ENCODE measurements around the gene RNF144A. TPM values are rescaled to one million over a fixed set of nuclear protein-coding genes. Genes with fewer than 3 reads are reported as not detected.

The RNF144A gene
- total RNA-seq, 1 donor from 2014 or later, result 15.4 TPM

DNA sequence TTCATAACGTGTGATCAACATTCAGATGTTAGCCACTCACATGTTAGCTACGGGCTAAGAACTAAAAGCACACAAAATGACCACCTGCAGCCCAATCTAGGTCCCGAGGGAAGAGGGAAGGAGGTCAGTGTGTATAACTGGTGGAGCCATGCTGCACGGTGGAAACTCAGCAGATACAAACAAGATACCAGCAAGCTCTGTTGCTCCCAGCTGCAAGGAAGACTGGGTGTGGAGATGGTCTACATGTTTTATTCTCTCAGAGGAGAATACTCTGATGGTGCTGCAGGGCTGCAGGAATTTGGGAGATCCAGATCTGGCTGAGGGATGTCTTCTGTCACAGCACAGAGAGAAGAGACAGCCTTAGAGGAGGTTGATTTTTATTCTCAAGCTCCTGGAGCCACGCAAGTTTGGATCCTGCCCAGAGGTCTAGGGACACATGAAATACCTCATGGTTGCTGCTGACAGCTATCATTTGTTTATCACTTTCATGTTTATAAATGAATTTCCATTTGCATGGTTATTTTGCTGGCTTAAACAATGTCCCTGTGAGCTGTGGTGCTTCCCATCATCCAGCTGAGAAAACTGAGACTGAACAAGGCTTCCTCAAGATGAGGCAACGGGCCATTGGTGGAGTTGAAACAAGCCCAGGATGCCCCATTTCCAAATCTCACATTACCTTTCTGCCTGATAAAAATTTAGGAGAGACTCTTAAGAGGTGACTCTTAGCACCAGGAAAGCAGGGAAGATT is 30.9 kb downstream of the RNF144A start:
- no peak for DNase-seq (ENCODE audit: low spot score)

DNA sequence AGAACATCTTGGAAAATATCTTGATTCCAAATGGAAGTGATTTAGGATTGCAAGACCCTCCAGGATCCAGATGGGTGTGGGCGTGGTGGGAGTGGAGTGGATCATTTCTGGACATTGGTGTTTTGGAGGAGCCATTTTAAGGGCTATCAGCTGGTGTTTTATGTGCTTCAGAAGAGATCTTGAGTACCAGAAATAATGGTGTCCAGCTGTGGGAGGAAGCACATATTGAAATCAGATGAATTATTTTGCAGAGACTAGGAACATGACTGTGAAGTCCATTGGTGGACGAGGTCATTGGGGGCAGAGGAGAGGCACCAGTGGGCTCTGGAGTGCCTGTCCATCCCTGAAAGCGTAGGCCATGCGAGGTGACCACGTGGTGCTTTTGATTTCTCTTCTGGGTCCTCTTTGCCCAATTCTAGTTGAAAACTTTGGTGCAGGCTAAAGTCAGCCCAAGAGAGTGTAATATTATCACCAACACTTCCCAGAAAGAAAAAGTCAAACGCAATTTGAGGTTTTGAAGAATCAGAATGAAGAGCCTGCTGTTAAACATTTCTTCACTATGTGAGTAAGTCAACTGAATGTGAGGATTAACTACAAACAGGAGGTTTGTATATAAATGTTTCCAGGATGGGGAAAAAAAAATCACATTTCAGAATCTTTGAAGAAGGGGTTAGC is 31.6 kb downstream of the RNF144A start:
- DNase-seq (ENCODE audit: low spot score), result no peak

GRCh38 chr2:6951046-6951445 is 33.8 kb downstream of the RNF144A start:
- no peak for DNase-seq (ENCODE audit: low spot score)

DNA sequence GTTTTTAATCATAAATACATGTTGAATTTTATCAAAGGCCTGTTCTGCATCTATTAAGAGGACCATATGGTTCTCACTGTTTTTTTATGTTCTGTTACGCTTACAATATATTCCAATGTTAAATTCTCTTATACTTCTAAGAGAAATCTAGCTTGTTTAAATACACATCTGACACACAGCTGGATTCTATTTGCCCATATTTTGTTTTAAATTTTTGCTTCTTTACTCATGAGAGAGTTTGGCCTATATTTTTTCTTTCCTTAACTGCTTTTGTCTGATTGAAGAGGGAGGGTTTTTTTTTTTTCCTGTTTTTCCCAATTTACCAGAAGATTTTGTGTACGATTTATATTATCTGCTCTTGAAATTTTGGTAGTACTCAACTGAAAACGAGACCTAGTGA is 34.9 kb downstream of the RNF144A start:
- DNase-seq (ENCODE audit: low spot score), result no peak

DNA sequence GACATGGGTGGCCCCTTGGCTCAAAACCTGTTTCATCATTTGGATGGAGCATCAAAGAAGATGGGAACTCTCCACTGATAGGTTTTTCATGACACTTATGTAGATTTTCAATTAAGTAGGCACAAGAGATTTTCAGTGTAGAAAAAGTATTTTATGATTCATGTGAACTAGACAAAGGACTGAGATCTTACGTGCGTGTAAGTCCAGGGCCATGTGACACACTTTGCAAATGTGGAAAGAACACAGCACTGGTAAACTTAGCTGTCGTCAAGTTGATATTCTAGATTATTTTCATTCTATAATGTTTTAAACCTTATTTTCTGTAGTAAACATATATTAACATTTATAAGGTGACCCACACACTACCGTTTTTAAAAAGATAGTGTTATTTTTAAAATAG is 37.4 kb downstream of the RNF144A start:
- DNase-seq (ENCODE audit: low spot score), result no peak

GRCh38 chr2:6955511-6956136 is 38.4 kb downstream of the RNF144A start:
- DNase-seq (ENCODE audit: low spot score), result no peak

GRCh38 chr2:6956566-6956965 is 39.4 kb downstream of the RNF144A start:
- no peak for DNase-seq (ENCODE audit: low spot score)

- DNase-seq (ENCODE audit: low spot score), result no peak
Measured at GRCh38 chr2:6957031-6957714, 40.0 kb downstream of the RNF144A start.

DNA sequence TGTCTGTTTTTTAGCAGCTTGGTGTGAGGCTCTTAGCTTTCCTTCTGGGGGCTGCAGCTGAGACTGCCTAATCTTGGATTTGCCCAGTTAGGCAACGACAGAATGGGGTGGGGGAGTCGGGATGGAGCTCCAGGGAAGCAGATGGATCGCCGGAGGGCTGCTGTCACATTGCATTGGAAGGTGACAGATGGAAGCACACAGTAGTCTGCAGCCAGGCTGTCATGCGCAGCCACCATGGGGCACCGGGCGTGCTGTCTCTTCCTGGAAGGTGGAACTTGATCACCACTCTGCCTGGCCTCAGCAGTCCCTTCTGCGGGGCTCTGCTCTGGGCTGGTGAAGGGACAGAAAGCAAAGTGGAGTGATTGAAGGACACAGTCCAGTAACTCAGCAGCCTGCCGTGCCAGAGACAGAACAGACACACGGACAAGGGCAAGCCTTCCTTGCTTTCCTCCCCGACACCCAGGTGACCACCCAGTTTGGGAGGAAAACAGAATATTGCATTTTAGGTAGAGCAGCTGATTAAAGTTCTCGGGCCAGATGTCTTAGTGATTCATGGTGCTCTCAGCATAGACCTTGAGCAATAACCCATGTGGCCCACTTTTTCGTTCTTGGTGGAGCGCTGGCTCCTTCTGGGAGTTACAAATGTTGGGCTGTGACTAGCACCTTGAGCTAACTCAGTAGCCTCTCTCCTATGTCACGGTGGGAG is 40.9 kb downstream of the RNF144A start:
- peak; percentile 7 for DNase-seq (ENCODE audit: low spot score)

GRCh38 chr2:6958616-6959235 is 41.5 kb downstream of the RNF144A start:
- peak; percentile 1 for DNase-seq (ENCODE audit: low spot score)

DNA sequence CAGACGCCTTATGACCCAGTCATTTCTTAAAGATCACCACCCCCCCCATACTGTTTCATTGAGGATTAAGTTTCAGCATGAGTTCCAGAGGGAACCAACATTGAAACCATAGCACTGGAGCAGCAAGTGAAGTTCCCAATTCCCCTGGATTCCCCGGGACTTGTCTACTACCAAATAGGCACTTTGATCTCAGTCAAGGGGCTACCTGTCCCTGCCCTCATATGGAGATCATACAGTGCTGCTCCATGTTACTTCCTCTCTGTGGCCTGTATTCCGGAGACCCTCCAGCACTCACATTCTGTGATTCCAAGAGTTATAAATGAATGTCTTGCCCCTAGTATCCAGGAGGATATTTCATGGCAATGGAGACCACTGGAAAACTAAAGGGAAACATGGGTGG is 42.5 kb downstream of the RNF144A start:
- no peak for DNase-seq (ENCODE audit: low spot score)

GRCh38 chr2:6960659-6961058 is 43.4 kb downstream of the RNF144A start:
- DNase-seq (ENCODE audit: low spot score), result peak; percentile 53

DNA sequence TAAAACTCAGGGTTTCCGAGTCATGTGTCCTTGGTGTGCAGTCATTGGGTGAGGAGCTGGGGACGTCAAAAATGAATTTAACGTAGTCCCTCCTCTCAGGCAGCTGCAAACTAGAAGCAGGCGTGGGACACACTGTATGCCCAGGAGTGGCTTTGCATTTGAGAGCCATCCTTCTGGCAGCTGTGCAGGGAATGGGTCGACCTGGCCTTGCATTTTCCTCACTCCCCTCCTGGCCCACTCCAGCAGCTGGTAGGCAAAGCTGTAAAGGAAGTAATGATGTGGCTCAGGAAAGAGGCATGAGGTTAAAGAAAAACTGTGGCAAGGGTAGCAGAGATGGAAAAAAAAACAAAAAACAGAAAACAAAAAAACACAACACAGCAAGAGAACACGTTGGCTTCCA is 46.5 kb downstream of the RNF144A start:
- DNase-seq (ENCODE audit: low spot score), result no peak

GRCh38 chr2:6965071-6965795 is 48.0 kb downstream of the RNF144A start:
- DNase-seq (ENCODE audit: low spot score), result no peak

GRCh38 chr2:6966446-6966940 is 49.3 kb downstream of the RNF144A start:
- no peak for DNase-seq (ENCODE audit: low spot score)

DNA sequence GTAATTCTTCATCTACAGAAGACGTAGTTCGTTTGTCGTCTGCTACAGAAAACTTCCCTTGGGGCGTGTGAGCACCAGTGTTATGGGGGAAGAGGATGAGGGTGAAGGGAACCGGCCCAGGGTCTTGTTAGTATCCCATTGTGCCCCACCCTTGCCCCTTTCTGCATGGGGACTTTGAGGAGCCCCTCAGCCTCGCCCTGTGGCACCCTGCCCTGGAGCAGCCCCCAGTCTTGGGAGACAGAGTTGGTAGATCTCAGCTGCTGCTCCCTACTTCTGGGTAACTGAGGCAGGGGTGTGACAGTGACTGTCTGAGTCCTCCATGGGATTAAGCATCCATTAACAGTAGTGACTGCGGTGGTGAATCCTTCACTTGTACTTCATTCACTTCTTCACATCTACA is 50.1 kb downstream of the RNF144A start:
- DNase-seq (ENCODE audit: low spot score), result no peak

DNA sequence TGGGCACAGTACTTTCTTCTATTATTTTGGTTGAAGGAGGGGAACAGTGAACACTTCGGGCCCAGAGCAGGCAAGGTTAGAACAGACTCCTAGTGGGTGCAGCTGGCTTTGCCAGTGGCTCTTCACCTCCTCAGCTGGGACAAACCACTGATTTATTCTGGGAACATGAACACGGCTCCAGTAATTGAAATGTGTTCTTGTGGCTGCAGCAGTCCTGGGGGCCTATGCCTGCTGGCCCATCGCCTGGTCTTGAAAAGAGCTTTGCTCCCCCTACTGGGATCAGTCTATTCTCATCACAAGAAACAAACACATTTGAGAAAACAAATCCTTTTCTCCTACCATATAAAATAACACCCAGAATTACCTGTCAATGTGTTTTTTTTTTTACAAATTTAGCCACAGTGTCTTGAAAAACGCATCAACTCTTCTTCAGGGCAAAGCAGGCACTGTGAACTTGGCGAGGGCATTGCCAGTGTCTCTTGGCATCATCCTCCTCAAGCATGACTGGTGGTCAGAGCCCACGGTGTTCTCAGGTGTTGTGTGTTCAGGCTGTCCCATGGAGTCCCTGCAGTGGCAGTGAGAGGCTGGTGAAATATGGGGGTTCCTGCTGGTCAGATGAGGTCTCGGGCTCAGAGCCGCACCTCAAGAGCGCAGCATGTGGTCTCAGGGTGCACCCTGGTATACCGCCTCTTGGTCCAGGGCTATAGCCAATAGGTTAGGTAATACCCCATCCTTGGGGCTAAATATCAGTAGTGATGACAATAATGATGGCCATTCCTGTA is 51.3 kb downstream of the RNF144A start:
- DNase-seq (ENCODE audit: low spot score), result no peak

DNA sequence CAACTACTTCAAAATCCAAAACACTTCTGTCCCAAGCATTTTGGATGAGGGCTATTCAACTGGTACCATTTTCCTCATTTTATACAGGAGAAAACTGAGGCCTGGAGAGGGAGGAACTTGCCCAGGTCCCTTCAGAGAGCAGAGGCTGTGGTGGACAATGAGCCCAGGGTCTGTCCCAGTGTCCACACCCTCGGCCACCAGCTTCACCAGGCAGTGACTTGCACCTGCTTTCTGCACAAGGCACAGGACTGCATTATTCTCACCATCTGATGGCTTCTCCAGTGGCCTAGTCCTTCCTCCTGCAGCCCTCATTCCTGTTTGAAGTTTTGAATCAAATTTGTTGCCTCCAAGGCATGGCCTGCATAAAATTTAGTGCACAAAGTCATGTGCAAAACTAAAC is 53.3 kb downstream of the RNF144A start:
- DNase-seq (ENCODE audit: low spot score), result no peak

DNA sequence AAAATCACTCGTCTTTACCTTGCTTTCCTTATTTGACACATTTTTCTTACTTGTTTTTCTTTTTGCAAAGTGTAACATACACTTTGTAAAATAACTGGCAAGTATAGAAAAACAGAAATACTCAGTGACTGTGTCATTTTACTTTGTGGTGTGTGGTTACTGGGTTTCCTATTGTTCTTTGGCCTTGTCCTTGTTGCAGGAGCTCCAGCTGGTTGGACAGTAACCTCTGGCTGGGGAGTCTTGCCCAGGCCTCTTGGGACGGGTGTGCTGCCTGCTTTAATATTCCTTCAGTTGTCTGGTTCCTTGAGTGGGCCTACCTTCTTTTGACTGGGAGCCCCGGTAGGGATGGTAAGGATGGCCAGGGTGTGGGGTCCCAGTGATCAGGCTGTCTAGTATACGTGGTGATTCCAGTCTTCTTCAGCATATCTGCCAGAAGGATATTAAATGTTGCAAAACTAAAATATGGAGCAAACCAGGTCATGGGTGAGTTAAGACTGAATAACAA is 53.8 kb downstream of the RNF144A start:
- DNase-seq (ENCODE audit: low spot score), result no peak

All from mucosa of gallbladder (tissue), 1 donor.